Mucosa of descending colon (tissue), 3 donors: Measurements from ENCODE around the gene ZDHHC11. TPM values are rescaled to one million over a fixed set of nuclear protein-coding genes. Genes with fewer than 3 reads are reported as not detected.

Experiments
- ATAC-seq: fragments of 200-7000 bp; cut with Tn5 transposase; one replicate; pipeline ENCODE4 v1.9.1; 2020; ENCODE audit warnings: mild to moderate bottlenecking, moderate library complexity
- DNase-seq, 3 donors: peaks; one replicate each; pipeline ENCODE4 v3.0.0-alpha.2; 2020
- H3K36me3 ChIP-seq: fragments of 200-600 bp; one replicate; pipeline ENCODE4 v1.8.0; 2021; ENCODE audit warnings: low read depth, mild to moderate bottlenecking
- H3K4me1 ChIP-seq: fragments of 200-600 bp; one replicate; pipeline ENCODE4 v1.8.0; 2021; ENCODE audit warnings: low read depth, mild to moderate bottlenecking
- H3K4me3 ChIP-seq: fragments of 200-600 bp; one replicate; pipeline ENCODE4 v1.8.0; 2021; ENCODE audit warnings: mild to moderate bottlenecking
- H3K9me3 ChIP-seq: fragments of 200-600 bp; one replicate; pipeline ENCODE4 v1.8.0; 2021; ENCODE audit warnings: mild to moderate bottlenecking
- intact Hi-C, 2 donors: fragments of 100-400 bp; cut with DNase I in 1 of 2; cut with micrococcal nuclease in 1 of 2; formaldehyde crosslinking; loops; one replicate each; pipeline versions ENCODE4 v1.11.0 to v1.11.1; 2022; cut with DNase I, micrococcal nuclease
- total RNA-seq, 3 donors: library from RNA; stranded (reverse); fragmentation: NEBNext Ultra II Directional in 2 of 3; extraction: Animal tissue kit (Norgen Biotek cat#: 25700) in 2 of 3; gene quantifications; one replicate each; pipeline versions ENCODE4 v1.2.1 to v1.2.4, GENCODE V29; 2021 to 2023
- TF ChIP-seq, protein P1 (sequence below): fragments of 200-600 bp; IDR thresholded peaks from one replicate; pipeline ENCODE4 v1.8.0; 2022; ENCODE audit warnings: antibody characterized with exemption, mild to moderate bottlenecking
- donor health status: DM: no; HTN: no; CAD: no; lungs with moderate emphysema.
- donor health status: DM: no; HTN: no; CAD: no.
- donor health status: DM: no; HTN: yes; CAD: no.

ZDHHC11 gene
- total RNA-seq, 3 donors from 2014 or later: 4.6 to 11.1 (median 7.0) TPM

GRCh38 chr5:876398-877365, 25.9 kb upstream of the ZDHHC11 start:
- no peaks in the 10 kb centered on the region for H3K9me3 ChIP-seq
- intact Hi-C loops: no loop called here
- ATAC-seq (no peak), DNase-seq (no peak)
- TF ChIP-seq, protein P1, sequence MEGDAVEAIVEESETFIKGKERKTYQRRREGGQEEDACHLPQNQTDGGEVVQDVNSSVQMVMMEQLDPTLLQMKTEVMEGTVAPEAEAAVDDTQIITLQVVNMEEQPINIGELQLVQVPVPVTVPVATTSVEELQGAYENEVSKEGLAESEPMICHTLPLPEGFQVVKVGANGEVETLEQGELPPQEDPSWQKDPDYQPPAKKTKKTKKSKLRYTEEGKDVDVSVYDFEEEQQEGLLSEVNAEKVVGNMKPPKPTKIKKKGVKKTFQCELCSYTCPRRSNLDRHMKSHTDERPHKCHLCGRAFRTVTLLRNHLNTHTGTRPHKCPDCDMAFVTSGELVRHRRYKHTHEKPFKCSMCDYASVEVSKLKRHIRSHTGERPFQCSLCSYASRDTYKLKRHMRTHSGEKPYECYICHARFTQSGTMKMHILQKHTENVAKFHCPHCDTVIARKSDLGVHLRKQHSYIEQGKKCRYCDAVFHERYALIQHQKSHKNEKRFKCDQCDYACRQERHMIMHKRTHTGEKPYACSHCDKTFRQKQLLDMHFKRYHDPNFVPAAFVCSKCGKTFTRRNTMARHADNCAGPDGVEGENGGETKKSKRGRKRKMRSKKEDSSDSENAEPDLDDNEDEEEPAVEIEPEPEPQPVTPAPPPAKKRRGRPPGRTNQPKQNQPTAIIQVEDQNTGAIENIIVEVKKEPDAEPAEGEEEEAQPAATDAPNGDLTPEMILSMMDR: no peak
- peaks cover 18% of the 10 kb centered on the region for H3K36me3 ChIP-seq
- H3K4me3 ChIP-seq: no peak overlapping the region
- no peaks in the 10 kb centered on the region for H3K4me1 ChIP-seq

DNA sequence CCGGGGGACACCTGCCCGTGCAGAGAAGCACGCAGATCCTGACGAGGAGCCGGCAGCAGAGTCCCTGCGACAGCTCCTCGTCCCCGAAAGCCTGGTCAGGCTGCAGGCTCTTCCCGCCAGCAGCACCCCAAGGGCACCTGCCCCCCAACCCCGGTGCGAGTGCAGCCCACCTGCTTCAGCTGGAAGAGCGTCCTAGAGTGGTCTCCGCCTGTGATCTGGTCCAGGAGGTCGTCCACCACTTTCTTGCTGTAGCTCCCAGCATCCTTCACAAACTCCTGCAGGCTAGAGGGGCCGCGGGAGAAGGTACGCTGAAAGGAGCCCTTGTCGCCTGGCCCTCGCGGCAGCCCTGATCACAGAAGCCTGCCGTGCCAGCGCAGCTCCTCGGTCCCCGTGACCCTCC, 25.1 kb upstream of the ZDHHC11 start:
- Histone ChIP-seq H3K4me3 (no peak overlapping the region), H3K9me3 (no peaks in the 10 kb centered on the region), H3K4me1 (no peaks in the 10 kb centered on the region), H3K36me3 (peaks cover 12% of the 10 kb centered on the region)
- no peak for DNase-seq
- TF ChIP-seq, protein P1: no peak
- intact Hi-C loops: no loop called here
- no peak for ATAC-seq

DNA sequence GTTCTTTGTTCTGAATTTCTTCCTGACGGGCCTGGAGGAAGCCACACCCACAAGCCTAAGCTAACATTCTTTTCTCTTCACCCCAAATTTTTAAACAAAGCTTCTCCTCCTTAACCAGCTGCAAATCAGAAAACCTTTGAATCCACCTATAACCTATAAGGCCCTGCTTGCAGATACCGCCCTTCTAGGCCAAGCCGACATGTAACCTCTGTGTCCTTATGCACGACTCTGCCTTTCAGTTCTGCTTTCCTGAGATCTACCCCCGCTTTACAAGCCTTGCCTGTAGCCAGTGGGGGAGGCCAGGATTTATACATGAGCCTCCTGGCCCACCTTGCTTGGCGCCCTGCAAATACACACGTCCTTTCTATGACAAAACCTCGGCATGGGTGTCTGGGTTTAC, 22.5 kb upstream of the ZDHHC11 start:
- no peaks in the 10 kb centered on the region for H3K4me1 ChIP-seq
- no peak for ATAC-seq
- intact Hi-C loops: no loop called here
- no peaks in the 10 kb centered on the region for H3K9me3 ChIP-seq
- DNase-seq: no peak
- no peak overlapping the region for H3K4me3 ChIP-seq
- H3K36me3 ChIP-seq: peaks cover 16% of the 10 kb centered on the region
- TF ChIP-seq, protein P1: no peak

GRCh38 chr5:872301-872700, 21.5 kb upstream of the ZDHHC11 start:
- no peak for ATAC-seq
- no peak for DNase-seq
- intact Hi-C loops: no loop called here
- Histone ChIP-seq H3K36me3 (peaks cover 8% of the 10 kb centered on the region), H3K9me3 (no peaks in the 10 kb centered on the region), H3K4me3 (no peak overlapping the region), H3K4me1 (no peaks in the 10 kb centered on the region)
- TF ChIP-seq, protein P1: no peak

GRCh38 chr5:871596-872298, 21.0 kb upstream of the ZDHHC11 start:
- H3K9me3 ChIP-seq: no peaks in the 10 kb centered on the region
- intact Hi-C loops: no loop called here
- peaks cover 8% of the 10 kb centered on the region for H3K36me3 ChIP-seq
- no peaks in the 10 kb centered on the region for H3K4me1 ChIP-seq
- ATAC-seq: no peak
- DNase-seq: no peak
- TF ChIP-seq, protein P1: no peak
- no peak overlapping the region for H3K4me3 ChIP-seq
